ENCODE data around the gene CFAP69.
"Not testable (repeated sequence)": the region's sequence is repeated elsewhere in the genome, so short reads cannot be mapped to it uniquely, and the experiment has no call there.

Gene CFAP69

GRCh38 chr7:90231304-90231703 lies 13.7 kb upstream of the CFAP69 start:
- no peak for DNase-seq (ENCODE audit: low read depth in 2 of 2)

GRCh38 chr7:90232430-90232829 lies 12.5 kb upstream of the CFAP69 start:
- DNase-seq (ENCODE audit: low read depth in 2 of 2), result no peak

GRCh38 chr7:90233569-90233968 lies 11.4 kb upstream of the CFAP69 start:
- DNase-seq (ENCODE audit: low read depth in 2 of 2), result no peak

- DNase-seq (ENCODE audit: low read depth in 2 of 2), result no peak
These were observed 8.2 kb upstream of the CFAP69 start for GRCh38 chr7:90236721-90237289.

GRCh38 chr7:90238022-90238421 lies 7.0 kb upstream of the CFAP69 start:
- DNase-seq (ENCODE audit: low read depth in 2 of 2), result no peak

- DNase-seq (ENCODE audit: low read depth in 2 of 2), result no peak
These were observed 6.4 kb upstream of the CFAP69 start for GRCh38 chr7:90238583-90238982.

DNA sequence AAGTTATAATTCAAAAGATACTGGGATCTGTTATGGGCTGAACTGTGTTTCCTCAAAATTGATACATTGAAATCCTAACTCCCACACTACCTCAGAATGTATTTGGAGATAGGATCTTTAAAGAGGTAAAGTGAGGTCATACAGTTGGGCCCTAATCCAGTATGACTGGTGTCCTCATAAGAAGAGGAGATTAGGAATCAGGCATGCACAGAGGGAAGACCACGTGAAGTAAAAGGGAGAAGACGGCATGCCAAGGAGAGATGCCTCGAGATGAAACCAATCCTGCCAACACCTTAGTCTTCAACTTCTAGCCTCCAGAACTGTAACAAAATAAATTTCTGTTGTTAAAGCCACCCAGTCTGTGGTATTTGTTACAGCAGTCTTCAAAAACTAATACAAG lies 5.9 kb upstream of the CFAP69 start:
- DNase-seq (ENCODE audit: low read depth in 2 of 2), result no peak

GRCh38 chr7:90239625-90240228 lies 5.2 kb upstream of the CFAP69 start:
- DNase-seq (ENCODE audit: low read depth in 2 of 2), result no peak

DNA sequence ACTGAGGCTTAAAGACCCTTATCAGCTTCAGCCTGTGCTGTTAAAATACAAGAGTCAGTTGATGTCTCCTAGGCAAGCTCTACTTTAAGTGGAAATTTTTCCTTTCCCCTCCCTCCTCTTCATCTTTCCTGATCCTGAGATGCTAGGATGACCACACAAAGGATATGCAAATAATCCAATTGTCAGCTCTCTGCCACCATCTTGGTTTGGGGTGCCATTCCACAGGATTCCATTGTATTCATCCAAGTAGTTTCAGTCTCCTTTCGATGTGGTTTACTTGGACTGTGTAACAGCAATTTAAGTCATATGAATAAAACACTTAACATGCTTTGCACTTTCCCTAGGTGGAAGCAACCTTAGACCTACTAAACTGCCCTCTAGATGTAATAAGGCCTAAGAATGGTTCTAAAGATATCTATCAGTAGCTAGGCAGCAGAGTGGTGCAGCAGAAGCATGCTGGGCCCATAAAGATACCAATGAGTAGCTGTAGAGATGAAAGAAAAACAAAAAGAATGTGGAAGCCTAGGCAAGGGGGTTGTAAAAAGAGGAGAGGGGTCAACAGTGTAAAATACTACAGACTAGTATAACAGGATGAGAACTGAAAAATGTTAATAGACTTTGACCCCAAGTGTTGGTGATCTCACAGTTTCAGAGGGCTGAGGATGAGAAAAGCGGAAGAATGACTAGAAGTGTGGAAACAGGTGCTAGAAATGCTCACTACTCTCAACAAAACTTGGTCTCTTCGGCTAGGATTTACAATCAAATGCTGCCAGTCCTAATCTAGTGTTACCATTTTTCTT lies 2.4 kb upstream of the CFAP69 start:
- DNase-seq (ENCODE audit: low read depth in 2 of 2), result no peak

DNA sequence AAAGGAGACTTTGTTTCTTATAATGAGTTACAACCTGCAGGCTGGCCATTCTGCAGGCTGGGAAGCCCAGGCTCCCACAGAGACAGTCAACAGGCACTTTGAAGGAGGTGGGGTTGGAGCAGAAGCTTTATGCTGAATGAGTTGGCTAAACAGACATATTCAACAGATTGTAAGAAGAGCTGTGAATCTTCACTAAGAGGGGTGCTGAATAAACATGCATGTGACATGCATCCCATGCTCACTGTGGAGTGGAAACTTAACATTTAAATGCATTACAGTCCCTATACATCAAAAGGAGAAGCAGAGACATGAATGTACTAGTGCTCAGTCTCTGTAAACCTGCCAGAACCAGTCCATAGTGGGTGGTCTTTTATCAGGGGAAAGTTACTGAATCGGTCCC lies 1.4 kb upstream of the CFAP69 start:
- no peak for DNase-seq (ENCODE audit: low read depth in 2 of 2)

- no peak for DNase-seq (ENCODE audit: low read depth in 2 of 2)
These were observed 437 bp upstream of the CFAP69 start for GRCh38 chr7:90244565-90244908.

DNA sequence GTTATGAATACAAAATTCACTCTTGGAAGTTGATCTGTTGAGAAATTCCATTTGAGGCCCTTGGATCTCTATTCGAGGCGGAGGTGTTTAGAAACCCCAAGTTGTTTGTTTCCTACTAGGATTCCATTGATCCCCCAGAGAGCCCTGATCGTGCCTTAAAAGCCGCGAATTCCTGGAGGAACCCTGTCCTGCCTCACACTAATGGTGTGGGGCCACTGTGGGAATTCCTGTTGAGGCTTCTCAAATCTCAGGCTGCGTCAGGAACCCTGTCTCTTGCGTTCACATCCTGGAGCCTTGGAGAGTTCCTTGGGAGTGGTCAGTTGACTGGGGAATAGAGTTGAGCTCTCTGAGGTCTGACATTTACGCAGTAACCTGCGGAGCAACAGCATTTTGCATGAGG lies 1.2 kb downstream of the CFAP69 start:
- DNase-seq (ENCODE audit: low read depth in 2 of 2), result no peak

GRCh38 chr7:90248706-90249105 lies 3.7 kb downstream of the CFAP69 start:
- DNase-seq (ENCODE audit: low read depth in 2 of 2), result no peak

DNA sequence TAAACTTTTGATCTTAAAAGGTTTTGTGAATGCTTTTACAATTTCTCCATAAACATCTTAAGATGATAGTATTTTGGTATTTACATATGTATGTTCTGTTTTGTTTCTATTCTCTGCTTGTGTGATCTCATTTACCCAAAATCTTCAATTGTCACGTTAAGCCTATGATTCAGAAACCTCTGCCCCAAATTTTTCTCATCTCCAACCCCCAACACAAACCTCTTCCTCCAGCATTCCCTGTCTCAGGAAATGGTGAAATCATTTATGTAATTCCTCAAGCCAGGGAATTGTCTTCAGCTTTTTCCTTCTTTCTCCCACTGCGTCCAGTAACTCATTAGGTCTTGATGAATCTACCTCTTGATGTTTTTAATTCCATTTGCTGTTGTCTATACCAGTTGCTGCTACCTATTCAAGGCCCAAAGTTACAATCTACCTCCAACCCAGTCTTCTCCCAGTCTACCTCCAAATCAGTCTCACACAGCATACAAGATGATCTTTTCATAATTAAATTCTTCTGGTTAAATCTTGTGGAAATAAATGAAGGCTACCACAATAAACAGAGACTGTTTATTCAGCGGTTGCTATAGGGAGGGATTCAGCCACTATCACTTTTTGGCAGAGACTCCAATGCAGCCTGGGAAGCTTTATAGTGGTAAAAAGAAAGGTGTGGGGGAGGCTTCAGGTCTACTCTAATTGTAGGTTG lies 5.8 kb downstream of the CFAP69 start:
- no peak for DNase-seq (ENCODE audit: low read depth in 2 of 2)

DNA sequence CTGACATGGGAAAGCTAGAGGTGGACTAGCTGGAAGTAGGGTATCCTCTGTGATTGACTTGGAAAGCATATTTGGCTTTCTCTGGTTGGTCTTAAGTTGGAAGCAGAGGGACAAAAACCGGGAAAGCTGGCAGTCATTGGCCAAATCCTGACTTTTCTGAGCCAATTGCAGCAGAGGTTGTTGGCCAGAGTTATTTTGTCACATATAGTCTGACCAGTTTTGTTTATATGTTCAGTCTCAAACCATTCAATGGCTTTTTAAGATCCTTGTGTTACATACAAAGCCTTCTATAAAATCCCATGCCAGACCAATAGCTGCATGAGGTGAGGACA lies 6.3 kb downstream of the CFAP69 start:
- no peak for DNase-seq (ENCODE audit: low read depth in 2 of 2)

DNA sequence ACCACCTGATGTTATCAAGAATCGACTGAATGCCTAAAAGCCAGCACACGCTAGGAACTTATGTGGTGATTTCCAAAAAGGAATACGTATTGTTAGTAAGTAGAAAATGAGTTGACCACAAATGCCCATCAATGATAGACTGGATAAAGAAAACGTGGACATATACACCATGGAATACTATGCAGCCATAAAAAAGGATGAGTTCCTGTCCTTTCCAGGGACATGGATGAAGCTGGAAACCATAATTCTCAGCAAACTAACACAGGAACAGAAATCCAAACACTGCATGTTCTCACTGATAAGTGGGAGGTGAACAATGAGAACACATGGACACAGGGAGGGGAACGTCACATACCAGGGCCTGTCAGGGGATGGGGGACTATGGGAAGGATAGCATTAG lies 11.0 kb downstream of the CFAP69 start:
- DNase-seq (ENCODE audit: low read depth in 2 of 2), result not testable (repeated sequence)

GRCh38 chr7:90256778-90257177 lies 11.8 kb downstream of the CFAP69 start:
- DNase-seq (ENCODE audit: low read depth in 2 of 2), result no peak

GRCh38 chr7:90261441-90261840 lies 16.5 kb downstream of the CFAP69 start:
- no peak for DNase-seq (ENCODE audit: low read depth in 2 of 2)

DNA sequence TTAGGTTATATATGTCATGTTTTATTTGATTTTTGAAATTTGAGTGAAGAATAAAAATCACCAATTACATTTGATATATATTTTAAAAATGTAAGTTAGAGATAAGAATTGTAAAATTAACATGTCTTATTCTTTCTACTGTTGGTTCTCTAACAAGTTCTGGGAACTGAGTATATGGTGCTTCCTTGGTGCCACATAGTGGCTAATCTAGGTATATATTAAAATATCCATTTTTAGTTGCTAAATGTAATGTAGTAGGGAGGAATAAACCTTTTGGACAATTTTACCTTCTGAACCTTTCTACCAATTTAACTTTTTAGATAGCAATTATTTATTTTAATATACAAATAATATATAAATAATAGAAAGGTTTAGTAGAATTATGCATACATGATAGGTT lies 17.5 kb downstream of the CFAP69 start:
- DNase-seq (ENCODE audit: low read depth in 2 of 2), result no peak

DNA sequence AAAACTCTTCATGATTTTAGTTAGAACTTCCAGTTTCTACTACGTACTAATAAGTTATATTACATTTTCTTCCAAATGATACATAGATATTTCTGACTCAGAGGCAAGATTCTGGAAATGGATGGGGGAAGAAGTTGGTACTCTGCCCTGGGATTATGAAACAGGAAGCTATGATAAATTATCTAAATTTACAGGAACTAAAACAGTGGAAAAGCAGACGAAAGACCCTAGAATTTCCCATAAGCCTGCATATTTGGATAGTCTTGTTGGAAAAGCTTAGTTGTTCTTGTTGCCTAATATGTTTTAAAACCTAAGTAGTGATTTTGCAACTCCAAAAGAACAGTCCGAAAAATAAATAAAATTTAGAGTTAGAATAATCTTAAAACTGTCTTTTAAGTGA lies 21.8 kb downstream of the CFAP69 start:
- DNase-seq (ENCODE audit: low read depth in 2 of 2), result no peak

DNA sequence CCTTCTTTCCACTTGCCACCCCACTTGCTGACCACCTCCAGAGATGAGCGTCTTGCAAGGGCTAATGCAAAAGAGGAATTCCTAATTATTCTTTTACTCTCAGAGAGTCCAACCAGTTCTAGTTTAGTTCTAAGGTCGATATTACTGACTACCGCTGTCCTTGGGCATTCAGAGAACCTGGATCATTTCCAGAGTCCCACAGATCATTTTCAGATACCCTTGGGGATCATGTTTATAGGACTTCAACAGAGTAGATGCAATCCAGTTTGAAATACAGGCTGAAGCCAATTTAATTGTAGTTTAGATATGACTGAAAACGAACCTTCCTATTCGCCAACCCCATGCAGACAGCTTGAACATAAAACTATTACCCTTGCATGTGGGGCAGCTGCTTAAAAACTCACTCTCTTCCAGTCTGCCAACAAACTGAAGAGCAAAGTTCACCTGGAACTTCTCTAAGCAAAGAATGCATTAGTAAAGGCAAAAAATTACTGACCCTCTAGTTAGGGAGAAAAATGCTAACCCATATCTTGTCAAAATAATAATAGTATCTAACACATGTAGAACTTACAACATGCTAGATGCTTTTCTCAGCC lies 22.4 kb downstream of the CFAP69 start:
- no peak for DNase-seq (ENCODE audit: low read depth in 2 of 2)

GRCh38 chr7:90269163-90269562 lies 24.2 kb downstream of the CFAP69 start:
- no peak for DNase-seq (ENCODE audit: low read depth in 2 of 2)
